ENCODE data around the gene RHOU. TPM values are rescaled to one million over a fixed set of nuclear protein-coding genes. Genes with fewer than 3 reads are reported as not detected.

Gene RHOU
- total and polyA plus RNA-seq, 2 experiments from 2014 or later: 0.95 to 4.4 TPM

DNA sequence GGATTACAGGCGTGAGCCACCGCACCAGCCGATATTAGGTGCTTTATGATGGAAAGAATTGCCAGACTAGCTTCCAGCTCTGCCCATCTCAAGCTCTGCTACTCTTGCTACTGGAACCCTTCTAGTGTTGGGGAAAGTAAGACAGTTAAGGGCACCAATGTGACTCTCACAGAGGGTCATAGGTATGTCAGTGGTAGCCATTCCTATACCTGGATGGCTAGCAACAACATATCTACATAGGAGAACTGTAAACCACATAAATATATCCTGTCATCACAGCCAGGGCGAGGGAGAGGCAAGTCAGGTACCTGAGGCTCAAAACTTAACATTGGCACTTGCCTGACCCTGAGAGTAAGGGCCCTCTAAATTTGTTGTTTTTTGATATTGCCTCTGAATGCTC lies 1.7 kb upstream of the RHOU start (continued):
- TF ChIP-seq, protein P1, sequence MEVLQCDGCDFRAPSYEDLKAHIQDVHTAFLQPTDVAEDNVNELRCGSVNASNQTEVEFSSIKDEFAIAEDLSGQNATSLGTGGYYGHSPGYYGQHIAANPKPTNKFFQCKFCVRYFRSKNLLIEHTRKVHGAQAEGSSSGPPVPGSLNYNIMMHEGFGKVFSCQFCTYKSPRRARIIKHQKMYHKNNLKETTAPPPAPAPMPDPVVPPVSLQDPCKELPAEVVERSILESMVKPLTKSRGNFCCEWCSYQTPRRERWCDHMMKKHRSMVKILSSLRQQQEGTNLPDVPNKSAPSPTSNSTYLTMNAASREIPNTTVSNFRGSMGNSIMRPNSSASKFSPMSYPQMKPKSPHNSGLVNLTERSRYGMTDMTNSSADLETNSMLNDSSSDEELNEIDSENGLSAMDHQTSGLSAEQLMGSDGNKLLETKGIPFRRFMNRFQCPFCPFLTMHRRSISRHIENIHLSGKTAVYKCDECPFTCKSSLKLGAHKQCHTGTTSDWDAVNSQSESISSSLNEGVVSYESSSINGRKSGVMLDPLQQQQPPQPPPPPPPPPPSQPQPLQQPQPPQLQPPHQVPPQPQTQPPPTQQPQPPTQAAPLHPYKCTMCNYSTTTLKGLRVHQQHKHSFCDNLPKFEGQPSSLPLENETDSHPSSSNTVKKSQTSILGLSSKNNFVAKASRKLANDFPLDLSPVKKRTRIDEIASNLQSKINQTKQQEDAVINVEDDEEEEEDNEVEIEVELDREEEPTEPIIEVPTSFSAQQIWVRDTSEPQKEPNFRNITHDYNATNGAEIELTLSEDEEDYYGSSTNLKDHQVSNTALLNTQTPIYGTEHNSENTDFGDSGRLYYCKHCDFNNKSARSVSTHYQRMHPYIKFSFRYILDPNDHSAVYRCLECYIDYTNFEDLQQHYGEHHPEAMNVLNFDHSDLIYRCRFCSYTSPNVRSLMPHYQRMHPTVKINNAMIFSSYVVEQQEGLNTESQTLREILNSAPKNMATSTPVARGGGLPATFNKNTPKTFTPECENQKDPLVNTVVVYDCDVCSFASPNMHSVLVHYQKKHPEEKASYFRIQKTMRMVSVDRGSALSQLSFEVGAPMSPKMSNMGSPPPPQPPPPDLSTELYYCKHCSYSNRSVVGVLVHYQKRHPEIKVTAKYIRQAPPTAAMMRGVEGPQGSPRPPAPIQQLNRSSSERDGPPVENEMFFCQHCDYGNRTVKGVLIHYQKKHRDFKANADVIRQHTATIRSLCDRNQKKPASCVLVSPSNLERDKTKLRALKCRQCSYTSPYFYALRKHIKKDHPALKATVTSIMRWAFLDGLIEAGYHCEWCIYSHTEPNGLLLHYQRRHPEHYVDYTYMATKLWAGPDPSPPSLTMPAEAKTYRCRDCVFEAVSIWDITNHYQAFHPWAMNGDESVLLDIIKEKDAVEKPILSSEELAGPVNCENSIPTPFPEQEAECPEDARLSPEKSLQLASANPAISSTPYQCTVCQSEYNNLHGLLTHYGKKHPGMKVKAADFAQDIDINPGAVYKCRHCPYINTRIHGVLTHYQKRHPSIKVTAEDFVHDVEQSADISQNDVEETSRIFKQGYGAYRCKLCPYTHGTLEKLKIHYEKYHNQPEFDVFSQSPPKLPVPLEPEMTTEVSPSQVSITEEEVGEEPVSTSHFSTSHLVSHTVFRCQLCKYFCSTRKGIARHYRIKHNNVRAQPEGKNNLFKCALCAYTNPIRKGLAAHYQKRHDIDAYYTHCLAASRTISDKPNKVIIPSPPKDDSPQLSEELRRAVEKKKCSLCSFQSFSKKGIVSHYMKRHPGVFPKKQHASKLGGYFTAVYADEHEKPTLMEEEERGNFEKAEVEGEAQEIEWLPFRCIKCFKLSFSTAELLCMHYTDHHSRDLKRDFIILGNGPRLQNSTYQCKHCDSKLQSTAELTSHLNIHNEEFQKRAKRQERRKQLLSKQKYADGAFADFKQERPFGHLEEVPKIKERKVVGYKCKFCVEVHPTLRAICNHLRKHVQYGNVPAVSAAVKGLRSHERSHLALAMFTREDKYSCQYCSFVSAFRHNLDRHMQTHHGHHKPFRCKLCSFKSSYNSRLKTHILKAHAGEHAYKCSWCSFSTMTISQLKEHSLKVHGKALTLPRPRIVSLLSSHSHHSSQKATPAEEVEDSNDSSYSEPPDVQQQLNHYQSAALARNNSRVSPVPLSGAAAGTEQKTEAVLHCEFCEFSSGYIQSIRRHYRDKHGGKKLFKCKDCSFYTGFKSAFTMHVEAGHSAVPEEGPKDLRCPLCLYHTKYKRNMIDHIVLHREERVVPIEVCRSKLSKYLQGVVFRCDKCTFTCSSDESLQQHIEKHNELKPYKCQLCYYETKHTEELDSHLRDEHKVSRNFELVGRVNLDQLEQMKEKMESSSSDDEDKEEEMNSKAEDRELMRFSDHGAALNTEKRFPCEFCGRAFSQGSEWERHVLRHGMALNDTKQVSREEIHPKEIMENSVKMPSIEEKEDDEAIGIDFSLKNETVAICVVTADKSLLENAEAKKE (CRISPR knock-in tag; IDR thresholded peaks at IDR 0.05): no peak
- TF ChIP-seq JUNB (IDR thresholded peaks at IDR 0.05; ENCODE audit: unreplicated experiment): no peak
- no peak for TF ChIP-seq ZNF331 (CRISPR knock-in tag; IDR thresholded peaks at IDR 0.05; ENCODE audit: low read depth)
- TF ChIP-seq, protein P2, sequence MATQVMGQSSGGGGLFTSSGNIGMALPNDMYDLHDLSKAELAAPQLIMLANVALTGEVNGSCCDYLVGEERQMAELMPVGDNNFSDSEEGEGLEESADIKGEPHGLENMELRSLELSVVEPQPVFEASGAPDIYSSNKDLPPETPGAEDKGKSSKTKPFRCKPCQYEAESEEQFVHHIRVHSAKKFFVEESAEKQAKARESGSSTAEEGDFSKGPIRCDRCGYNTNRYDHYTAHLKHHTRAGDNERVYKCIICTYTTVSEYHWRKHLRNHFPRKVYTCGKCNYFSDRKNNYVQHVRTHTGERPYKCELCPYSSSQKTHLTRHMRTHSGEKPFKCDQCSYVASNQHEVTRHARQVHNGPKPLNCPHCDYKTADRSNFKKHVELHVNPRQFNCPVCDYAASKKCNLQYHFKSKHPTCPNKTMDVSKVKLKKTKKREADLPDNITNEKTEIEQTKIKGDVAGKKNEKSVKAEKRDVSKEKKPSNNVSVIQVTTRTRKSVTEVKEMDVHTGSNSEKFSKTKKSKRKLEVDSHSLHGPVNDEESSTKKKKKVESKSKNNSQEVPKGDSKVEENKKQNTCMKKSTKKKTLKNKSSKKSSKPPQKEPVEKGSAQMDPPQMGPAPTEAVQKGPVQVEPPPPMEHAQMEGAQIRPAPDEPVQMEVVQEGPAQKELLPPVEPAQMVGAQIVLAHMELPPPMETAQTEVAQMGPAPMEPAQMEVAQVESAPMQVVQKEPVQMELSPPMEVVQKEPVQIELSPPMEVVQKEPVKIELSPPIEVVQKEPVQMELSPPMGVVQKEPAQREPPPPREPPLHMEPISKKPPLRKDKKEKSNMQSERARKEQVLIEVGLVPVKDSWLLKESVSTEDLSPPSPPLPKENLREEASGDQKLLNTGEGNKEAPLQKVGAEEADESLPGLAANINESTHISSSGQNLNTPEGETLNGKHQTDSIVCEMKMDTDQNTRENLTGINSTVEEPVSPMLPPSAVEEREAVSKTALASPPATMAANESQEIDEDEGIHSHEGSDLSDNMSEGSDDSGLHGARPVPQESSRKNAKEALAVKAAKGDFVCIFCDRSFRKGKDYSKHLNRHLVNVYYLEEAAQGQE (IDR thresholded peaks at IDR 0.05; ENCODE audit: unreplicated experiment): no peak
- TF ChIP-seq EZH2 (IDR thresholded peaks at IDR 0.05; ENCODE audit: low read depth, unreplicated experiment): no peak
- TF ChIP-seq, protein P3, sequence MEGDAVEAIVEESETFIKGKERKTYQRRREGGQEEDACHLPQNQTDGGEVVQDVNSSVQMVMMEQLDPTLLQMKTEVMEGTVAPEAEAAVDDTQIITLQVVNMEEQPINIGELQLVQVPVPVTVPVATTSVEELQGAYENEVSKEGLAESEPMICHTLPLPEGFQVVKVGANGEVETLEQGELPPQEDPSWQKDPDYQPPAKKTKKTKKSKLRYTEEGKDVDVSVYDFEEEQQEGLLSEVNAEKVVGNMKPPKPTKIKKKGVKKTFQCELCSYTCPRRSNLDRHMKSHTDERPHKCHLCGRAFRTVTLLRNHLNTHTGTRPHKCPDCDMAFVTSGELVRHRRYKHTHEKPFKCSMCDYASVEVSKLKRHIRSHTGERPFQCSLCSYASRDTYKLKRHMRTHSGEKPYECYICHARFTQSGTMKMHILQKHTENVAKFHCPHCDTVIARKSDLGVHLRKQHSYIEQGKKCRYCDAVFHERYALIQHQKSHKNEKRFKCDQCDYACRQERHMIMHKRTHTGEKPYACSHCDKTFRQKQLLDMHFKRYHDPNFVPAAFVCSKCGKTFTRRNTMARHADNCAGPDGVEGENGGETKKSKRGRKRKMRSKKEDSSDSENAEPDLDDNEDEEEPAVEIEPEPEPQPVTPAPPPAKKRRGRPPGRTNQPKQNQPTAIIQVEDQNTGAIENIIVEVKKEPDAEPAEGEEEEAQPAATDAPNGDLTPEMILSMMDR (conservative IDR thresholded peaks at IDR 0.05; ENCODE audit: low read depth in 2 of 2): no peak
- no peak for TF ChIP-seq EZH2phosphoT487 (IDR thresholded peaks at IDR 0.05; ENCODE audit: unreplicated experiment)
- TF ChIP-seq ZNF114 (CRISPR knock-in tag; IDR thresholded peaks at IDR 0.05): no peak
- TF ChIP-seq, protein P4, sequence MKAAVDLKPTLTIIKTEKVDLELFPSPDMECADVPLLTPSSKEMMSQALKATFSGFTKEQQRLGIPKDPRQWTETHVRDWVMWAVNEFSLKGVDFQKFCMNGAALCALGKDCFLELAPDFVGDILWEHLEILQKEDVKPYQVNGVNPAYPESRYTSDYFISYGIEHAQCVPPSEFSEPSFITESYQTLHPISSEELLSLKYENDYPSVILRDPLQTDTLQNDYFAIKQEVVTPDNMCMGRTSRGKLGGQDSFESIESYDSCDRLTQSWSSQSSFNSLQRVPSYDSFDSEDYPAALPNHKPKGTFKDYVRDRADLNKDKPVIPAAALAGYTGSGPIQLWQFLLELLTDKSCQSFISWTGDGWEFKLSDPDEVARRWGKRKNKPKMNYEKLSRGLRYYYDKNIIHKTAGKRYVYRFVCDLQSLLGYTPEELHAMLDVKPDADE (IDR thresholded peaks at IDR 0.05): no peak
